HepG2 (cell line): ENCODE measurements around the gene CAPN10. TPM values are rescaled to one million over a fixed set of nuclear protein-coding genes. Genes with fewer than 3 reads are reported as not detected.
A peak's percentile ranks its signal among the peaks of the same experiment; 100 is the strongest.

Source experiments
- ATM ChIP-seq: fragments of 450-650 bp; IDR thresholded peaks from 2 replicates; pipeline ENCODE4 v1.7.1; 2017; ENCODE audit warnings: mild to moderate bottlenecking, borderline replicate concordance
- CBX5 ChIP-seq: sonication (generic); formaldehyde crosslinking; IDR thresholded peaks from 2 replicates; pipeline ENCODE4 v1.4.0; 2020; ENCODE audit warnings: missing genetic modification reagents, borderline replicate concordance
- FOXO1 ChIP-seq: sonication (generic); formaldehyde crosslinking; IDR thresholded peaks from 2 replicates; pipeline ENCODE4 v1.4.0; 2020; ENCODE audit warnings: missing genetic modification reagents
- GTF3A ChIP-seq: sonication (generic); formaldehyde crosslinking; conservative IDR thresholded peaks from 2 replicates; pipeline ENCODE4 v1.4.0; 2020; ENCODE audit warnings: mild to moderate bottlenecking, missing genetic modification reagents
- MED1 ChIP-seq: sonication (generic); formaldehyde crosslinking; IDR thresholded peaks from 2 replicates; pipeline ENCODE4 v1.4.0; 2020; ENCODE audit warnings: missing genetic modification reagents
- NRL ChIP-seq: sonication (generic); formaldehyde crosslinking; IDR thresholded peaks from 2 replicates; pipeline ENCODE4 v1.5.0; 2020; ENCODE audit warnings: missing genetic modification reagents, mild to moderate bottlenecking, moderate library complexity, borderline replicate concordance
- RAD51 ChIP-seq: fragments of 450-650 bp; IDR thresholded peaks from 2 replicates; pipeline ENCODE4 v1.6.1; 2016; ENCODE audit warnings: borderline replicate concordance
- SETDB1 ChIP-seq: sonication (generic); formaldehyde crosslinking; IDR thresholded peaks from 2 replicates; pipeline ENCODE4 v1.5.1; 2020; ENCODE audit warnings: missing genetic modification reagents, mild to moderate bottlenecking, borderline replicate concordance
- ZC3H13 ChIP-seq: sonication (generic); formaldehyde crosslinking; IDR thresholded peaks from 2 replicates; pipeline ENCODE4 v1.8.1; 2023; ENCODE audit warnings: mild to moderate bottlenecking, missing genetic modification reagents, moderate library complexity
- ZFP90 ChIP-seq: sonication (generic); formaldehyde crosslinking; IDR thresholded peaks from 2 replicates; pipeline ENCODE4 v1.8.0; 2022; ENCODE audit warnings: missing genetic modification reagents, mild to moderate bottlenecking, inconsistent platforms, borderline replicate concordance
- ZNF260 ChIP-seq: sonication (generic); formaldehyde crosslinking; IDR thresholded peaks from 2 replicates; pipeline ENCODE4 v1.4.0; 2020; ENCODE audit warnings: missing genetic modification reagents, low read depth, mild to moderate bottlenecking, borderline replicate concordance
- ZNF264 ChIP-seq: sonication (generic); formaldehyde crosslinking; IDR thresholded peaks from 2 replicates; pipeline ENCODE4 v1.4.0; 2020; ENCODE audit warnings: missing genetic modification reagents
- ZNF557 ChIP-seq: sonication (generic); formaldehyde crosslinking; IDR thresholded peaks from 2 replicates; pipeline ENCODE4 v1.4.0; 2020; ENCODE audit warnings: missing genetic modification reagents
- ZNF670 ChIP-seq: sonication (generic); formaldehyde crosslinking; IDR thresholded peaks from 2 replicates; pipeline ENCODE4 v1.8.0; 2022; ENCODE audit warnings: mild to moderate bottlenecking, missing genetic modification reagents, borderline replicate concordance
- ZNF83 ChIP-seq: sonication (generic); formaldehyde crosslinking; IDR thresholded peaks from 2 replicates; pipeline ENCODE4 v1.4.0; 2020; ENCODE audit warnings: missing genetic modification reagents, mild to moderate bottlenecking, borderline replicate concordance
- ZNF883 ChIP-seq: sonication (generic); formaldehyde crosslinking; IDR thresholded peaks from 2 replicates; pipeline ENCODE4 v1.5.1; 2020; ENCODE audit warnings: mild to moderate bottlenecking, missing genetic modification reagents; ENCODE audit errors: not compliant biosample characterization
- polyA plus RNA-seq, 8 experiments: library from polyadenylated mRNA; depleted of rRNA in 3 of 8; stranded (reverse) in 7 of 8; unstranded in 1 of 8; fragments of >200 nt; fragmentation: Illumina TruSeq in 4 of 8; extraction: Trizol in 4 of 8; gene quantifications; 2 replicates each; pipeline versions ENCODE4 v1.2.1 to v1.2.3, GENCODE V29; 2011 to 2016; ENCODE audit warnings: low read depth in 4 of 8, missing spikeins in 1 of 8, mixed read lengths in 1 of 8; ENCODE audit not compliant: insufficient read depth in 1 of 8
- total RNA-seq, 5 experiments: library from RNA; depleted of rRNA; stranded (reverse); fragments of >200 nt; fragmentation: Illumina TruSeq; extraction: Trizol; gene quantifications; 2 replicates each; pipeline ENCODE4 v1.2.3, GENCODE V29; 2016; ENCODE audit warnings: low read depth in 1 of 5
- TF ChIP-seq, protein P1 (sequence below): sonication (generic); formaldehyde crosslinking; IDR thresholded peaks from 2 replicates; pipeline ENCODE4 v1.5.0; 2020; ENCODE audit warnings: mild to moderate bottlenecking, missing genetic modification reagents
- TF ChIP-seq, protein P2 (sequence below): IDR thresholded peaks from 2 replicates; pipeline ENCODE4 v1.6.1; 2016; ENCODE audit warnings: mild to moderate bottlenecking
- TF ChIP-seq, protein P3 (sequence below): sonication (generic); formaldehyde crosslinking; conservative IDR thresholded peaks from 2 replicates; pipeline ENCODE4 v1.5.0; 2020; ENCODE audit warnings: missing genetic modification reagents

Gene CAPN10
- total and polyA plus RNA-seq, 2 of the 13 experiments (the other 11 are each of a cell fraction or from before 2014, with no cell fraction given) = 27.6 to 32.4 TPM

DNA sequence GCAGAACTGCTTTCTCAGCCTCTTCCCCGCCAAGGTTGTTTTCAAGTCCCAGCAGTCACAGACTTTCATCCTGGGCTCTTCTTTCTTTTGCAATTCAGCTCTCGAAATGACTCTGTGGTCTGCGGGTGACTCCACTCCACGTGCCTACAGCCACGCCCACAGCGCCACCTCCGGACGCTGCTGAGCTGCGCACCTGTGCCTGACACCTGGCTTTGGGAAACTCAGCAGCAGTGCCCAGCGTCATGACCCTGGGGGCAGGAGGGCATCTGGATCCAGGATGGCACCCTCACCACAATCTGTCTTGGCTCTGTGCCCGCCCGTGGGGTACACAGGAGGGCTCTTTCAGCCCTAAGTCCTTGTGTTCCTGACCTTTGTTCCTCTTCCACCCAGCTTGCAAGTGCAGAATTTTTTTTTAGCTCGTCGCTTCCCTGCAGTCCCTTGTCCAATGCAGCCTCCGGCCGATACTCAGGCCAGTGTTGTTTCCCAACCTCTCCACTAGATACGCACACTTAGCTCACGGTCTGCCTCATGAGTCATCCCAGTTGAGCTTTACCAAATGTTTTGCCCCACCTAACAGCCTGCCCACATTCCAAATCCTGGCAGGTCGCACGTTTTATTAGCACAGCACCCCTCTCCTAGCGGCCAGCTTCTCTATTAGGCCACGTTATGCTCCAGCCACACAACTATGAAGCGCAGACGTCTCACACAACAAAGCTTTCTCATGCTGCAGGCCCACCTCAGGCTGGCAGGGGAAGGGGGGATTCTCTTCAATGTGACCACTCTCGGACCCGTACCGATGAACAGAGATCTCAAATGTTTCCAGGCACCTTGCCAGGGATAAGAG lies 6.5 kb upstream of the CAPN10 start (continued):
- peak; percentile 13; the same call in 1 of the 2 replicates for TF ChIP-seq ZNF83 (CRISPR knock-in tag)
- peak; percentile 87; the same call in 1 of the 2 replicates for TF ChIP-seq NRL (CRISPR knock-in tag)
- TF ChIP-seq, protein P1, sequence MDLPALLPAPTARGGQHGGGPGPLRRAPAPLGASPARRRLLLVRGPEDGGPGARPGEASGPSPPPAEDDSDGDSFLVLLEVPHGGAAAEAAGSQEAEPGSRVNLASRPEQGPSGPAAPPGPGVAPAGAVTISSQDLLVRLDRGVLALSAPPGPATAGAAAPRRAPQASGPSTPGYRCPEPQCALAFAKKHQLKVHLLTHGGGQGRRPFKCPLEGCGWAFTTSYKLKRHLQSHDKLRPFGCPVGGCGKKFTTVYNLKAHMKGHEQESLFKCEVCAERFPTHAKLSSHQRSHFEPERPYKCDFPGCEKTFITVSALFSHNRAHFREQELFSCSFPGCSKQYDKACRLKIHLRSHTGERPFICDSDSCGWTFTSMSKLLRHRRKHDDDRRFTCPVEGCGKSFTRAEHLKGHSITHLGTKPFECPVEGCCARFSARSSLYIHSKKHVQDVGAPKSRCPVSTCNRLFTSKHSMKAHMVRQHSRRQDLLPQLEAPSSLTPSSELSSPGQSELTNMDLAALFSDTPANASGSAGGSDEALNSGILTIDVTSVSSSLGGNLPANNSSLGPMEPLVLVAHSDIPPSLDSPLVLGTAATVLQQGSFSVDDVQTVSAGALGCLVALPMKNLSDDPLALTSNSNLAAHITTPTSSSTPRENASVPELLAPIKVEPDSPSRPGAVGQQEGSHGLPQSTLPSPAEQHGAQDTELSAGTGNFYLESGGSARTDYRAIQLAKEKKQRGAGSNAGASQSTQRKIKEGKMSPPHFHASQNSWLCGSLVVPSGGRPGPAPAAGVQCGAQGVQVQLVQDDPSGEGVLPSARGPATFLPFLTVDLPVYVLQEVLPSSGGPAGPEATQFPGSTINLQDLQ (CRISPR knock-in tag) = no peak
- 0 out of 2 replicates have a peak, but pooled peaks have one; percentile 32 for TF ChIP-seq ZNF557 (CRISPR knock-in tag)
- TF ChIP-seq, protein P2, sequence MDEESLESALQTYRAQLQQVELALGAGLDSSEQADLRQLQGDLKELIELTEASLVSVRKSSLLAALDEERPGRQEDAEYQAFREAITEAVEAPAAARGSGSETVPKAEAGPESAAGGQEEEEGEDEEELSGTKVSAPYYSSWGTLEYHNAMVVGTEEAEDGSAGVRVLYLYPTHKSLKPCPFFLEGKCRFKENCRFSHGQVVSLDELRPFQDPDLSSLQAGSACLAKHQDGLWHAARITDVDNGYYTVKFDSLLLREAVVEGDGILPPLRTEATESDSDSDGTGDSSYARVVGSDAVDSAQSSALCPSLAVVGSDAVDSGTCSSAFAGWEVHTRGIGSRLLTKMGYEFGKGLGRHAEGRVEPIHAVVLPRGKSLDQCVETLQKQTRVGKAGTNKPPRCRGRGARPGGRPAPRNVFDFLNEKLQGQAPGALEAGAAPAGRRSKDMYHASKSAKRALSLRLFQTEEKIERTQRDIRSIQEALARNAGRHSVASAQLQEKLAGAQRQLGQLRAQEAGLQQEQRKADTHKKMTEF (CRISPR knock-in tag) = peak; percentile 86
- no peak for TF ChIP-seq RAD51
- no peak for TF ChIP-seq ATM
- TF ChIP-seq CBX5 = peak; percentile 81
- no peak for TF ChIP-seq ZNF883
- TF ChIP-seq, protein P3, sequence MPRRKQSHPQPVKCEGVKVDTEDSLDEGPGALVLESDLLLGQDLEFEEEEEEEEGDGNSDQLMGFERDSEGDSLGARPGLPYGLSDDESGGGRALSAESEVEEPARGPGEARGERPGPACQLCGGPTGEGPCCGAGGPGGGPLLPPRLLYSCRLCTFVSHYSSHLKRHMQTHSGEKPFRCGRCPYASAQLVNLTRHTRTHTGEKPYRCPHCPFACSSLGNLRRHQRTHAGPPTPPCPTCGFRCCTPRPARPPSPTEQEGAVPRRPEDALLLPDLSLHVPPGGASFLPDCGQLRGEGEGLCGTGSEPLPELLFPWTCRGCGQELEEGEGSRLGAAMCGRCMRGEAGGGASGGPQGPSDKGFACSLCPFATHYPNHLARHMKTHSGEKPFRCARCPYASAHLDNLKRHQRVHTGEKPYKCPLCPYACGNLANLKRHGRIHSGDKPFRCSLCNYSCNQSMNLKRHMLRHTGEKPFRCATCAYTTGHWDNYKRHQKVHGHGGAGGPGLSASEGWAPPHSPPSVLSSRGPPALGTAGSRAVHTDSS (CRISPR knock-in tag) = no peak
- TF ChIP-seq ZNF260 = 0 out of 2 replicates have a peak, but pooled peaks have one; percentile 25
- no peak for TF ChIP-seq ZNF264 (CRISPR knock-in tag)
- no peak for TF ChIP-seq GTF3A (CRISPR knock-in tag)
- TF ChIP-seq SETDB1 (CRISPR knock-in tag) = no peak
- TF ChIP-seq ZFP90 (CRISPR knock-in tag) = no peak; the same call in 1 of the 2 replicates
- peak; percentile 62; the same call in 1 of the 2 replicates for TF ChIP-seq MED1 (CRISPR knock-in tag)
- peak; percentile 81; the same call in 1 of the 2 replicates for TF ChIP-seq ZNF670 (CRISPR knock-in tag)
- TF ChIP-seq ZC3H13 (CRISPR knock-in tag) = 0 out of 2 replicates have a peak, but pooled peaks have one; percentile 42
- peak; percentile 56; the same call in 1 of the 2 replicates for TF ChIP-seq FOXO1 (CRISPR knock-in tag)
